Activated T-cell treated with anti-CD3 and anti-CD28 coated beads, Interleukin-2, amount 50 U/mL, for 72 hours (primary cell): ENCODE data around the gene NPAS3. TPM values are rescaled to one million over a fixed set of nuclear protein-coding genes. Genes with fewer than 3 reads are reported as not detected.

Experiments
- ATAC-seq, 2 donors: fragments of 150-1000 bp; cut with Tn5 transposase; replicated peaks in 1 of 2; 2 replicates each; pipeline ENCODE4 v1.10.0; 2021; ENCODE audit warnings: moderate library complexity in 2 of 2, mild to moderate bottlenecking in 1 of 2
- DNase-seq, 2 donors: peaks; one replicate each; pipeline ENCODE4 v3.0.0; 2021 to 2022; ENCODE audit warnings: mixed read lengths in 1 of 2
- H3K27ac Mint-ChIP-seq: one replicate; pipeline ENCODE4 v1.8.0; 2022; ENCODE audit warnings: mild to moderate bottlenecking, moderate library complexity, mixed read lengths
- H3K27me3 Mint-ChIP-seq: one replicate; pipeline ENCODE4 v1.8.0; 2022; ENCODE audit warnings: low read depth, mixed read lengths
- H3K36me3 Mint-ChIP-seq, 2 donors: one replicate each; pipeline ENCODE4 v1.8.0; 2022; ENCODE audit warnings: mixed read lengths in 2 of 2, mild to moderate bottlenecking in 1 of 2; ENCODE audit not compliant: insufficient read depth in 2 of 2
- H3K4me1 Mint-ChIP-seq: one replicate; pipeline ENCODE4 v1.8.0; 2022; ENCODE audit warnings: low read depth, mixed read lengths
- H3K4me3 Mint-ChIP-seq, 2 donors: one replicate each; pipeline ENCODE4 v1.8.0; 2022; ENCODE audit warnings: mild to moderate bottlenecking in 2 of 2, mixed read lengths in 2 of 2, moderate library complexity in 2 of 2
- H3K9me3 Mint-ChIP-seq, 2 donors: one replicate each; pipeline ENCODE4 v1.8.0; 2022; ENCODE audit warnings: mixed read lengths in 2 of 2
- total RNA-seq, 2 donors: library from RNA; stranded (reverse); gene quantifications; one replicate each; pipeline ENCODE4 v1.2.3, GENCODE V29; 2022

NPAS3 gene
- total RNA-seq, 2 donors from 2014 or later, result not detected

- H3K4me3 Mint-ChIP-seq, result no peak overlapping the region
- ATAC-seq, result no peak
These were observed 798.8 kb downstream of the NPAS3 start for GRCh38 chr14:33737446-33737845.

GRCh38 chr14:33738029-33738428 is 799.4 kb downstream of the NPAS3 start:
- no peaks in the 10 kb centered on the region for H3K36me3 Mint-ChIP-seq
- H3K27me3 Mint-ChIP-seq, result peaks cover 6% of the 10 kb centered on the region
- H3K9me3 Mint-ChIP-seq, result peaks cover 3 to 5% of the 10 kb centered on the region in 2 donors
- H3K4me1 Mint-ChIP-seq, result peaks cover 13% of the 10 kb centered on the region
- H3K27ac Mint-ChIP-seq, result no peak overlapping the region
- ATAC-seq, result no peak
- H3K4me3 Mint-ChIP-seq, result no peak overlapping the region
- DNase-seq, result no peak

More at GRCh38 chr14:33737446-33737845, 798.8 kb downstream of the NPAS3 start:
- peaks cover 0 to 2% of the 10 kb centered on the region in 2 donors for H3K9me3 Mint-ChIP-seq
- no peak overlapping the region for H3K27ac Mint-ChIP-seq
- H3K27me3 Mint-ChIP-seq, result peaks cover 6% of the 10 kb centered on the region
- H3K36me3 Mint-ChIP-seq, result no peaks in the 10 kb centered on the region
- no peak for DNase-seq
- H3K4me1 Mint-ChIP-seq, result peaks cover 13% of the 10 kb centered on the region

GRCh38 chr14:33738491-33738890 is 799.8 kb downstream of the NPAS3 start:
- no peak overlapping the region for H3K4me3 Mint-ChIP-seq
- H3K9me3 Mint-ChIP-seq, result peaks cover 3 to 7% of the 10 kb centered on the region in 2 donors
- no peaks in the 10 kb centered on the region for H3K36me3 Mint-ChIP-seq
- peaks cover 10% of the 10 kb centered on the region for H3K4me1 Mint-ChIP-seq
- H3K27ac Mint-ChIP-seq, result no peak overlapping the region
- DNase-seq (no peak), ATAC-seq (no peak)
- peaks cover 6% of the 10 kb centered on the region for H3K27me3 Mint-ChIP-seq

- ATAC-seq (no peak), DNase-seq (no peak)
- H3K27ac Mint-ChIP-seq, result no peak overlapping the region
- H3K27me3 Mint-ChIP-seq, result peaks cover 6% of the 10 kb centered on the region
- H3K4me1 Mint-ChIP-seq, result no peaks in the 10 kb centered on the region
- no peak overlapping the region for H3K4me3 Mint-ChIP-seq
- H3K9me3 Mint-ChIP-seq, result peaks cover 4 to 7% of the 10 kb centered on the region in 2 donors
- H3K36me3 Mint-ChIP-seq, result no peaks in the 10 kb centered on the region
These were observed 801.9 kb downstream of the NPAS3 start for GRCh38 chr14:33740531-33740930.

- Mint-ChIP-seq H3K4me1 (no peaks in the 10 kb centered on the region), H3K9me3 (peaks cover 4 to 7% of the 10 kb centered on the region in 2 donors), H3K4me3 (no peak overlapping the region), H3K36me3 (no peaks in the 10 kb centered on the region), H3K27me3 (peaks cover 6% of the 10 kb centered on the region), H3K27ac (no peak overlapping the region)
- DNase-seq (no peak), ATAC-seq (no peak)
These were observed 803.5 kb downstream of the NPAS3 start for GRCh38 chr14:33742166-33742565.

- no peaks in the 10 kb centered on the region for H3K36me3 Mint-ChIP-seq
- ATAC-seq, result no peak
- no peaks in the 10 kb centered on the region for H3K27me3 Mint-ChIP-seq
- no peak overlapping the region for H3K4me3 Mint-ChIP-seq
- peaks cover 5 to 6% of the 10 kb centered on the region in 2 donors for H3K9me3 Mint-ChIP-seq
- no peak overlapping the region for H3K27ac Mint-ChIP-seq
- H3K4me1 Mint-ChIP-seq, result no peaks in the 10 kb centered on the region
- no peak for DNase-seq
These were observed 806.5 kb downstream of the NPAS3 start for GRCh38 chr14:33745163-33745562.

- peaks cover 4 to 6% of the 10 kb centered on the region in 2 donors for H3K9me3 Mint-ChIP-seq
- H3K4me1 Mint-ChIP-seq, result no peaks in the 10 kb centered on the region
- H3K27ac Mint-ChIP-seq, result no peak overlapping the region
- no peak overlapping the region for H3K4me3 Mint-ChIP-seq
- no peak for DNase-seq
- no peak for ATAC-seq
- H3K27me3 Mint-ChIP-seq, result peaks cover 6% of the 10 kb centered on the region
- no peaks in the 10 kb centered on the region for H3K36me3 Mint-ChIP-seq
These were observed 809.1 kb downstream of the NPAS3 start for GRCh38 chr14:33747749-33748148.

- H3K4me3 Mint-ChIP-seq, result no peak overlapping the region
- no peaks in the 10 kb centered on the region for H3K36me3 Mint-ChIP-seq
- no peak for DNase-seq
- H3K9me3 Mint-ChIP-seq, result no peaks in the 10 kb centered on the region
- ATAC-seq, result no peak
- H3K27ac Mint-ChIP-seq, result no peak overlapping the region
- H3K27me3 Mint-ChIP-seq, result peaks cover 12% of the 10 kb centered on the region
- H3K4me1 Mint-ChIP-seq, result no peaks in the 10 kb centered on the region
These were observed 815.6 kb downstream of the NPAS3 start for GRCh38 chr14:33754261-33754660.

GRCh38 chr14:33755358-33755757 is 816.7 kb downstream of the NPAS3 start:
- no peak for ATAC-seq
- Mint-ChIP-seq H3K4me1 (no peaks in the 10 kb centered on the region), H3K4me3 (no peak overlapping the region), H3K27ac (no peak overlapping the region), H3K9me3 (no peaks in the 10 kb centered on the region), H3K27me3 (peaks cover 12% of the 10 kb centered on the region), H3K36me3 (no peaks in the 10 kb centered on the region)
- no peak for DNase-seq

- H3K4me1 Mint-ChIP-seq, result no peaks in the 10 kb centered on the region
- no peaks in the 10 kb centered on the region for H3K9me3 Mint-ChIP-seq
- no peak overlapping the region for H3K4me3 Mint-ChIP-seq
- peaks cover 7% of the 10 kb centered on the region for H3K27me3 Mint-ChIP-seq
- no peak for ATAC-seq
- H3K27ac Mint-ChIP-seq, result no peak overlapping the region
- DNase-seq, result no peak
- no peaks in the 10 kb centered on the region for H3K36me3 Mint-ChIP-seq
These were observed 818.2 kb downstream of the NPAS3 start for GRCh38 chr14:33756833-33757232.

- no peaks in the 10 kb centered on the region for H3K9me3 Mint-ChIP-seq
- H3K27ac Mint-ChIP-seq, result no peak overlapping the region
- no peaks in the 10 kb centered on the region for H3K4me1 Mint-ChIP-seq
- no peak for DNase-seq
- ATAC-seq, result no peak
- peaks cover 7% of the 10 kb centered on the region for H3K27me3 Mint-ChIP-seq
- no peak overlapping the region for H3K4me3 Mint-ChIP-seq
- no peaks in the 10 kb centered on the region for H3K36me3 Mint-ChIP-seq
These were observed 819.9 kb downstream of the NPAS3 start for GRCh38 chr14:33758547-33758946.

- Mint-ChIP-seq H3K9me3 (no peaks in the 10 kb centered on the region), H3K4me3 (no peak overlapping the region), H3K36me3 (no peaks in the 10 kb centered on the region), H3K4me1 (no peaks in the 10 kb centered on the region), H3K27ac (no peak overlapping the region), H3K27me3 (peaks cover 8% of the 10 kb centered on the region)
- DNase-seq (no peak), ATAC-seq (no peak)
These were observed 823.6 kb downstream of the NPAS3 start for GRCh38 chr14:33762161-33762851.

- H3K4me3 Mint-ChIP-seq, result no peak overlapping the region
- H3K4me1 Mint-ChIP-seq, result no peaks in the 10 kb centered on the region
- H3K27me3 Mint-ChIP-seq, result peaks cover 8% of the 10 kb centered on the region
- no peaks in the 10 kb centered on the region for H3K9me3 Mint-ChIP-seq
- no peak overlapping the region for H3K27ac Mint-ChIP-seq
- no peaks in the 10 kb centered on the region for H3K36me3 Mint-ChIP-seq
- DNase-seq (no peak), ATAC-seq (no peak)
These were observed 826.4 kb downstream of the NPAS3 start for GRCh38 chr14:33764876-33765650.
